ENCODE results near the gene LARGE2. TPM values are rescaled to one million over a fixed set of nuclear protein-coding genes. Genes with fewer than 3 reads are reported as not detected.

Gene LARGE2
- total RNA-seq, 1 experiment from 2014 or later: 18.4 TPM

GRCh38 chr11:45964911-45965389 is 42.5 kb downstream of the LARGE2 start:
- POLR2A ChIA-PET (ENCODE audit: unreplicated experiment): interaction anchor here (0.5 kb wide), 1 partner anchor 101 kb away, joined by 3 read pairs; no protein-coding TSS in a partner anchor
- BruUV-seq (replicated peaks): no TSS peak
- intact Hi-C loops (cut with micrococcal nuclease): loop anchor here (1.0 to 10.0 kb wide), 3 partner anchors 41 to 270 kb away; no protein-coding TSS in a partner anchor
- H3K27ac ChIP-seq (ENCODE audit: low read length): no peak overlapping the region
- no peaks in the 10 kb centered on the region for H3K4me1 ChIP-seq (ENCODE audit: insufficient read depth, low read length)
- no peaks in the 10 kb centered on the region for H3K9me3 ChIP-seq (ENCODE audit: low read length)
- TF ChIP-seq, protein P1, sequence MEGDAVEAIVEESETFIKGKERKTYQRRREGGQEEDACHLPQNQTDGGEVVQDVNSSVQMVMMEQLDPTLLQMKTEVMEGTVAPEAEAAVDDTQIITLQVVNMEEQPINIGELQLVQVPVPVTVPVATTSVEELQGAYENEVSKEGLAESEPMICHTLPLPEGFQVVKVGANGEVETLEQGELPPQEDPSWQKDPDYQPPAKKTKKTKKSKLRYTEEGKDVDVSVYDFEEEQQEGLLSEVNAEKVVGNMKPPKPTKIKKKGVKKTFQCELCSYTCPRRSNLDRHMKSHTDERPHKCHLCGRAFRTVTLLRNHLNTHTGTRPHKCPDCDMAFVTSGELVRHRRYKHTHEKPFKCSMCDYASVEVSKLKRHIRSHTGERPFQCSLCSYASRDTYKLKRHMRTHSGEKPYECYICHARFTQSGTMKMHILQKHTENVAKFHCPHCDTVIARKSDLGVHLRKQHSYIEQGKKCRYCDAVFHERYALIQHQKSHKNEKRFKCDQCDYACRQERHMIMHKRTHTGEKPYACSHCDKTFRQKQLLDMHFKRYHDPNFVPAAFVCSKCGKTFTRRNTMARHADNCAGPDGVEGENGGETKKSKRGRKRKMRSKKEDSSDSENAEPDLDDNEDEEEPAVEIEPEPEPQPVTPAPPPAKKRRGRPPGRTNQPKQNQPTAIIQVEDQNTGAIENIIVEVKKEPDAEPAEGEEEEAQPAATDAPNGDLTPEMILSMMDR (conservative IDR thresholded peaks at IDR 0.05; ENCODE audit: low read depth, low read length): peak; percentile 90
- TF ChIP-seq EZH2phosphoT487 (IDR thresholded peaks at IDR 0.05; ENCODE audit: borderline replicate concordance, low read length): no peak
- CTCF ChIA-PET: interaction anchor here (0.6 to 2.0 kb wide), 4 partner anchors 23 to 111 kb away, joined by 3 to 22 read pairs (median 4); no protein-coding TSS in a partner anchor
- no peaks in the 10 kb centered on the region for H3F3A ChIP-seq (ENCODE audit: low read length, unreplicated experiment)
- ATAC-seq (peak; percentile 93), DNase-seq (peak; percentile 76)
- H3K36me3 ChIP-seq (ENCODE audit: low read depth, low read length): no peaks in the 10 kb centered on the region; the same call in 1 of the 2 replicates
- H3K9me2 ChIP-seq (replicated peaks; ENCODE audit: low read length): no peaks in the 10 kb centered on the region
- H3K4me3 ChIP-seq (ENCODE audit: low read length): no peak overlapping the region; the same call in 1 of the 2 replicates
- peak overlapping the region; percentile 69 for H2AFZ ChIP-seq (ENCODE audit: low read length)
- no peaks in the 10 kb centered on the region for H3K27me3 ChIP-seq (ENCODE audit: low read length)
- H3K4me2 ChIP-seq (ENCODE audit: low read length): peak overlapping the region; percentile 32
- no peaks in the 10 kb centered on the region for H4K20me1 ChIP-seq (ENCODE audit: low read length)
- no peak overlapping the region for H3K9ac ChIP-seq (ENCODE audit: low read length)
- no peaks in the 10 kb centered on the region for H3K79me2 ChIP-seq (ENCODE audit: low read length)

GRCh38 chr11:45967506-45967905 is 45.0 kb downstream of the LARGE2 start:
- no peaks in the 10 kb centered on the region for H4K20me1 ChIP-seq (ENCODE audit: low read length)
- H3K4me1 ChIP-seq (ENCODE audit: insufficient read depth, low read length): no peaks in the 10 kb centered on the region
- H3F3A ChIP-seq (ENCODE audit: low read length, unreplicated experiment): no peaks in the 10 kb centered on the region
- H3K9me2 ChIP-seq (replicated peaks; ENCODE audit: low read length): no peaks in the 10 kb centered on the region
- no peaks in the 10 kb centered on the region for H3K27me3 ChIP-seq (ENCODE audit: low read length)
- H3K9me3 ChIP-seq (ENCODE audit: low read length): no peaks in the 10 kb centered on the region
- H3K9ac ChIP-seq (ENCODE audit: low read length): no peak overlapping the region
- no peak overlapping the region for H3K27ac ChIP-seq (ENCODE audit: low read length)
- H3K4me2 ChIP-seq (ENCODE audit: low read length): no peak overlapping the region
- no peak for TF ChIP-seq EZH2phosphoT487 (IDR thresholded peaks at IDR 0.05; ENCODE audit: borderline replicate concordance, low read length)
- TF ChIP-seq, protein P1 (conservative IDR thresholded peaks at IDR 0.05; ENCODE audit: low read depth, low read length): no peak
- TF ChIP-seq EZH2 (IDR thresholded peaks at IDR 0.05; ENCODE audit: low read length, unreplicated experiment): no peak
- H3K79me2 ChIP-seq (ENCODE audit: low read length): no peaks in the 10 kb centered on the region
- POLR2A ChIA-PET (ENCODE audit: unreplicated experiment): no interaction called here
- CTCF ChIA-PET: no interaction called here
- ATAC-seq (no peak), DNase-seq (no peak)
- no peak overlapping the region for H3K4me3 ChIP-seq (ENCODE audit: low read length)
- no peaks in the 10 kb centered on the region; the same call in 1 of the 2 replicates for H3K36me3 ChIP-seq (ENCODE audit: low read depth, low read length)
- BruUV-seq (replicated peaks): no TSS peak
- H2AFZ ChIP-seq (ENCODE audit: low read length): no peak overlapping the region
- intact Hi-C loops (cut with micrococcal nuclease): loop anchor here (5.0 to 10.0 kb wide), 2 partner anchors 150 to 267 kb away; no protein-coding TSS in a partner anchor

DNA sequence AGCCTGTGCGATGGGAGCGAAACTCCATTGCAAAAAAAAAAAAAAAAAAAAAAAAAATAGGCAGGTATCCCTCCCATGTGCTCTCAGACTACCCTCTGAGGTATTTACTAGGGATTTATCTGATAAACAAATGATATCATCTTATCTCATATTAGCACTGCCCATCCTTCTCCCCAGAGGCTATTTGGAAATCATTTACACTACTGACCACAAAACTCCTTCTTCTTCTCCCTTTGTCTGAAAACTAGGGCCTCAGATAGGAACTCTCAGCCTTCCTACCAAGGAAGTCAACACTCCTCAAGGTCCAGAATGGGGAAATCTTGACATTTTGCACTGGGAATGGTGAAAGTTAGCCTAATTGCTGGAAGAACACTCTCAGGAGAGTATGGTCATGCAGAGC is 46.4 kb downstream of the LARGE2 start:
- no peaks in the 10 kb centered on the region for H3K9me2 ChIP-seq (replicated peaks; ENCODE audit: low read length)
- no TSS peak for BruUV-seq (replicated peaks)
- H3K4me1 ChIP-seq (ENCODE audit: insufficient read depth, low read length): no peaks in the 10 kb centered on the region
- H3F3A ChIP-seq (ENCODE audit: low read length, unreplicated experiment): no peaks in the 10 kb centered on the region
- TF ChIP-seq EZH2 (IDR thresholded peaks at IDR 0.05; ENCODE audit: low read length, unreplicated experiment) (no peak), EZH2phosphoT487 (IDR thresholded peaks at IDR 0.05; ENCODE audit: borderline replicate concordance, low read length) (no peak)
- TF ChIP-seq, protein P1 (conservative IDR thresholded peaks at IDR 0.05; ENCODE audit: low read depth, low read length): no peak
- ChIA-PET CTCF (no interaction called here), POLR2A (ENCODE audit: unreplicated experiment) (no interaction called here)
- DNase-seq (no peak), ATAC-seq (no peak)
- no peak overlapping the region for H3K27ac ChIP-seq (ENCODE audit: low read length)
- H3K9ac ChIP-seq (ENCODE audit: low read length): no peak overlapping the region
- H2AFZ ChIP-seq (ENCODE audit: low read length): no peak overlapping the region
- no peaks in the 10 kb centered on the region for H3K79me2 ChIP-seq (ENCODE audit: low read length)
- intact Hi-C loops (cut with micrococcal nuclease): loop anchor here (5.0 to 10.0 kb wide), 2 partner anchors 148 to 266 kb away; no protein-coding TSS in a partner anchor
- no peaks in the 10 kb centered on the region for H3K27me3 ChIP-seq (ENCODE audit: low read length)
- no peak overlapping the region for H3K4me3 ChIP-seq (ENCODE audit: low read length)
- H4K20me1 ChIP-seq (ENCODE audit: low read length): no peaks in the 10 kb centered on the region
- H3K36me3 ChIP-seq (ENCODE audit: low read depth, low read length): no peaks in the 10 kb centered on the region; the same call in 1 of the 2 replicates
- H3K4me2 ChIP-seq (ENCODE audit: low read length): no peak overlapping the region
- H3K9me3 ChIP-seq (ENCODE audit: low read length): no peaks in the 10 kb centered on the region
